ENCODE measurements around the gene PIK3R1.

PIK3R1 gene

GRCh38 chr5:68220260-68220659, 4.7 kb downstream of the PIK3R1 start:
- no peak overlapping the region for H2AFZ ChIP-seq (ENCODE audit: low read depth, low read length)
- peaks cover 12% of the 10 kb centered on the region for H3K36me3 ChIP-seq (replicated peaks; ENCODE audit: low read depth, low read length)
- H3K27me3 ChIP-seq (ENCODE audit: low read depth, low read length): no peaks in the 10 kb centered on the region
- H3K4me2 ChIP-seq (ENCODE audit: low read length): no peak overlapping the region
- no peak overlapping the region for H3K27ac ChIP-seq (ENCODE audit: low read length)
- no peak overlapping the region for H3K9ac ChIP-seq (ENCODE audit: low read length)
- peaks cover 58% of the 10 kb centered on the region for H4K20me1 ChIP-seq (ENCODE audit: insufficient read depth, low read length)
- no peaks in the 10 kb centered on the region for H3K9me3 ChIP-seq (ENCODE audit: insufficient read depth, low read length)
- H3K79me2 ChIP-seq (ENCODE audit: low read length): peaks cover 67% of the 10 kb centered on the region
- TF ChIP-seq, protein P1, sequence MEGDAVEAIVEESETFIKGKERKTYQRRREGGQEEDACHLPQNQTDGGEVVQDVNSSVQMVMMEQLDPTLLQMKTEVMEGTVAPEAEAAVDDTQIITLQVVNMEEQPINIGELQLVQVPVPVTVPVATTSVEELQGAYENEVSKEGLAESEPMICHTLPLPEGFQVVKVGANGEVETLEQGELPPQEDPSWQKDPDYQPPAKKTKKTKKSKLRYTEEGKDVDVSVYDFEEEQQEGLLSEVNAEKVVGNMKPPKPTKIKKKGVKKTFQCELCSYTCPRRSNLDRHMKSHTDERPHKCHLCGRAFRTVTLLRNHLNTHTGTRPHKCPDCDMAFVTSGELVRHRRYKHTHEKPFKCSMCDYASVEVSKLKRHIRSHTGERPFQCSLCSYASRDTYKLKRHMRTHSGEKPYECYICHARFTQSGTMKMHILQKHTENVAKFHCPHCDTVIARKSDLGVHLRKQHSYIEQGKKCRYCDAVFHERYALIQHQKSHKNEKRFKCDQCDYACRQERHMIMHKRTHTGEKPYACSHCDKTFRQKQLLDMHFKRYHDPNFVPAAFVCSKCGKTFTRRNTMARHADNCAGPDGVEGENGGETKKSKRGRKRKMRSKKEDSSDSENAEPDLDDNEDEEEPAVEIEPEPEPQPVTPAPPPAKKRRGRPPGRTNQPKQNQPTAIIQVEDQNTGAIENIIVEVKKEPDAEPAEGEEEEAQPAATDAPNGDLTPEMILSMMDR (IDR thresholded peaks at IDR 0.05; ENCODE audit: low read depth, low read length): no peak
- TF ChIP-seq EZH2phosphoT487 (IDR thresholded peaks at IDR 0.05; ENCODE audit: low read depth): no peak
- H3K4me1 ChIP-seq (ENCODE audit: low read length): peaks cover 3% of the 10 kb centered on the region
- H3K4me3 ChIP-seq (ENCODE audit: low read length): no peak overlapping the region

DNA sequence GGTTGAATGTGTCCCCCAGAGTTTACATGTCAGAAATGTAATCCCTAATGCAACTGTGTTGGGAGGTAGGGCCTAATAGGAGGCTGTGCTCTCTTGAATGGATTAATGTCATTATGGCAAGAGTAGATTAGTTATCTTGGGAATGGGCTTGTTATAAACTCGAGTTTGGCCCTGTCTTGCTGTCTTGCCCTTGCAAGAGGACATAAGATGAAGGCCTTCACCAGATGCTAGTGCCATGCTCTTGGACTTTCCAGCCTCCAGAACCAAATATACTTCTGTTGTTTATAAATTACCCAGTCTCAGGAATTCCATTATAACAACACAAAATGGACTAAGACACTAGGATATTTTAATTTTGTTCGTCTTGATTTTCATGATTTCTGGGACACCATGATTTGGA, 5.4 kb downstream of the PIK3R1 start:
- H3K4me1 ChIP-seq (ENCODE audit: low read length): peaks cover 3% of the 10 kb centered on the region
- H4K20me1 ChIP-seq (ENCODE audit: insufficient read depth, low read length): peaks cover 64% of the 10 kb centered on the region
- H3K4me3 ChIP-seq (ENCODE audit: low read length): no peak overlapping the region
- H3K27ac ChIP-seq (ENCODE audit: low read length): no peak overlapping the region
- H3K9ac ChIP-seq (ENCODE audit: low read length): no peak overlapping the region
- no peak overlapping the region for H3K4me2 ChIP-seq (ENCODE audit: low read length)
- no peaks in the 10 kb centered on the region for H3K9me3 ChIP-seq (ENCODE audit: insufficient read depth, low read length)
- H3K36me3 ChIP-seq (replicated peaks; ENCODE audit: low read depth, low read length): peaks cover 12% of the 10 kb centered on the region
- TF ChIP-seq, protein P1 (IDR thresholded peaks at IDR 0.05; ENCODE audit: low read depth, low read length): no peak
- no peak for TF ChIP-seq EZH2phosphoT487 (IDR thresholded peaks at IDR 0.05; ENCODE audit: low read depth)
- H2AFZ ChIP-seq (ENCODE audit: low read depth, low read length): no peak overlapping the region
- H3K27me3 ChIP-seq (ENCODE audit: low read depth, low read length): no peaks in the 10 kb centered on the region
- peaks cover 67% of the 10 kb centered on the region for H3K79me2 ChIP-seq (ENCODE audit: low read length)

- Histone ChIP-seq H3K9me3 (ENCODE audit: insufficient read depth, low read length) (no peaks in the 10 kb centered on the region), H3K79me2 (ENCODE audit: low read length) (peaks cover 66% of the 10 kb centered on the region), H3K9ac (ENCODE audit: low read length) (no peak overlapping the region), H3K4me2 (ENCODE audit: low read length) (no peak overlapping the region), H3K27ac (ENCODE audit: low read length) (no peak overlapping the region), H3K4me3 (ENCODE audit: low read length) (no peak overlapping the region), H4K20me1 (ENCODE audit: insufficient read depth, low read length) (peaks cover 69% of the 10 kb centered on the region), H3K27me3 (ENCODE audit: low read depth, low read length) (no peaks in the 10 kb centered on the region), H3K36me3 (replicated peaks; ENCODE audit: low read depth, low read length) (peaks cover 16% of the 10 kb centered on the region), H2AFZ (ENCODE audit: low read depth, low read length) (no peak overlapping the region), H3K4me1 (ENCODE audit: low read length) (peaks cover 3% of the 10 kb centered on the region)
- TF ChIP-seq, protein P1 (IDR thresholded peaks at IDR 0.05; ENCODE audit: low read depth, low read length): no peak
- no peak for TF ChIP-seq EZH2phosphoT487 (IDR thresholded peaks at IDR 0.05; ENCODE audit: low read depth)
Measured at GRCh38 chr5:68221488-68221887, 5.9 kb downstream of the PIK3R1 start.

GRCh38 chr5:68222310-68222709, 6.8 kb downstream of the PIK3R1 start:
- H3K79me2 ChIP-seq (ENCODE audit: low read length): peaks cover 57% of the 10 kb centered on the region
- peaks cover 3% of the 10 kb centered on the region for H3K4me1 ChIP-seq (ENCODE audit: low read length)
- peaks cover 74% of the 10 kb centered on the region for H4K20me1 ChIP-seq (ENCODE audit: insufficient read depth, low read length)
- H3K27me3 ChIP-seq (ENCODE audit: low read depth, low read length): no peaks in the 10 kb centered on the region
- no peak overlapping the region for H3K9ac ChIP-seq (ENCODE audit: low read length)
- H3K4me2 ChIP-seq (ENCODE audit: low read length): no peak overlapping the region
- TF ChIP-seq, protein P1 (IDR thresholded peaks at IDR 0.05; ENCODE audit: low read depth, low read length): no peak
- no peak for TF ChIP-seq EZH2phosphoT487 (IDR thresholded peaks at IDR 0.05; ENCODE audit: low read depth)
- no peak overlapping the region for H3K27ac ChIP-seq (ENCODE audit: low read length)
- no peak overlapping the region for H2AFZ ChIP-seq (ENCODE audit: low read depth, low read length)
- peaks cover 21% of the 10 kb centered on the region for H3K36me3 ChIP-seq (replicated peaks; ENCODE audit: low read depth, low read length)
- H3K9me3 ChIP-seq (ENCODE audit: insufficient read depth, low read length): no peaks in the 10 kb centered on the region
- no peak overlapping the region for H3K4me3 ChIP-seq (ENCODE audit: low read length)
